ENCODE data around the gene INTS11. TPM values are rescaled to one million over a fixed set of nuclear protein-coding genes. Genes with fewer than 3 reads are reported as not detected.

The INTS11 gene
- total and polyA plus RNA-seq, 9 of the 15 experiments (the other 6 are each of a cell fraction or from before 2014, with no cell fraction given) = 3.6 to 183 (median 110) TPM

- TF ChIP-seq ZNF318 (IDR thresholded peaks at IDR 0.05; ENCODE audit: borderline replicate concordance in 1 of 2, low read depth in 1 of 2) = no peak
- no peak for TF ChIP-seq RBM25 (IDR thresholded peaks at IDR 0.05; ENCODE audit: low read depth, low read length, severe bottlenecking)
- peak; percentile 36; the same call in 1 of the 2 replicates for TF ChIP-seq MTA3 (IDR thresholded peaks at IDR 0.05; ENCODE audit: borderline replicate concordance)
- 0 out of 2 replicates have a peak, but pooled peaks have one; percentile 49 for TF ChIP-seq ZNF830 (CRISPR knock-in tag; IDR thresholded peaks at IDR 0.05)
- TF ChIP-seq, protein P1, sequence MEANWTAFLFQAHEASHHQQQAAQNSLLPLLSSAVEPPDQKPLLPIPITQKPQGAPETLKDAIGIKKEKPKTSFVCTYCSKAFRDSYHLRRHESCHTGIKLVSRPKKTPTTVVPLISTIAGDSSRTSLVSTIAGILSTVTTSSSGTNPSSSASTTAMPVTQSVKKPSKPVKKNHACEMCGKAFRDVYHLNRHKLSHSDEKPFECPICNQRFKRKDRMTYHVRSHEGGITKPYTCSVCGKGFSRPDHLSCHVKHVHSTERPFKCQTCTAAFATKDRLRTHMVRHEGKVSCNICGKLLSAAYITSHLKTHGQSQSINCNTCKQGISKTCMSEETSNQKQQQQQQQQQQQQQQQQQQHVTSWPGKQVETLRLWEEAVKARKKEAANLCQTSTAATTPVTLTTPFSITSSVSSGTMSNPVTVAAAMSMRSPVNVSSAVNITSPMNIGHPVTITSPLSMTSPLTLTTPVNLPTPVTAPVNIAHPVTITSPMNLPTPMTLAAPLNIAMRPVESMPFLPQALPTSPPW (CRISPR knock-in tag; IDR thresholded peaks at IDR 0.05) = peak; percentile 55
- no peak for TF ChIP-seq EGR1 (conservative IDR thresholded peaks at IDR 0.05)
- no peak for TF ChIP-seq HSF4 (CRISPR knock-in tag; IDR thresholded peaks at IDR 0.05; ENCODE audit: borderline replicate concordance)
- TF ChIP-seq FOXA3 (CRISPR knock-in tag; conservative IDR thresholded peaks at IDR 0.05 in 1 of 2, IDR thresholded peaks at IDR 0.05 in 1 of 2) = 0 out of 4 replicates have a peak, but pooled peaks of 1 of the 2 experiments have one; percentile 9
- TF ChIP-seq MCM3 (IDR thresholded peaks at IDR 0.05) = no peak
- TF ChIP-seq ETV5 (CRISPR knock-in tag; IDR thresholded peaks at IDR 0.05; ENCODE audit: low read depth) = peak; percentile 29; the same call in 1 of the 2 replicates
- TF ChIP-seq ZNF212 (CRISPR knock-in tag; IDR thresholded peaks at IDR 0.05) = no peak
- no peak for TF ChIP-seq HMG20A (CRISPR knock-in tag; conservative IDR thresholded peaks at IDR 0.05)
- TF ChIP-seq MCM2 (IDR thresholded peaks at IDR 0.05; ENCODE audit: low read depth) = no peak
- TF ChIP-seq CXXC5 (CRISPR knock-in tag; IDR thresholded peaks at IDR 0.05) = peak; percentile 31; the same call in 1 of the 2 replicates
These were observed 47.6 kb upstream of the INTS11 start (continued) for GRCh38 chr1:1371746-1372711.

Data from K562 (cell line).